ENCODE measurements around the gene ATP6V0D1.

The ATP6V0D1 gene

GRCh38 chr16:67466581-67466980 is 14.4 kb downstream of the ATP6V0D1 start:
- H3K4me1 Mint-ChIP-seq = peaks cover 68% of the 10 kb centered on the region

DNA sequence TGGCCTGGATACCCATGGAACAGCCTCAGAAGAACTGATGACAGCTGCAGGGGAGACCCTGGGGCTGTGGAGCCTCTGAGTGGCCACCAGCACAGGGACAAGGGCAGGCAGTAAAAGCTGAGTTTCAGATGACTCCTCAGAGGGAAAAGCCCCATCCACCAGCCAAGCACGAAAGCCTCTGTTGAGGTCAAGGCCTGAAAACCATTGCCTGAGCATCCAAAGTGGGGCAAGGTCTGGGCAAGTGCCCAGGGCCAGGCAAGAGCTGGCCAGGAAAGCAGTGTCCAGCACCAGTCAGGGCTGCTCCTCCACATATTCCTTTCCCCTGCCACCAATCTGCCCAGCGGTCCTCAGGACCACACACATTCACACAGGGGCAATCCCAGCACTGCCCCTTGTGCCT is 16.4 kb downstream of the ATP6V0D1 start:
- DNase-seq (ENCODE audit: low spot score in 2 of 2) (no peak), ATAC-seq (replicated peaks; ENCODE audit: extremely low read depth, poor library complexity, severe bottlenecking) (no peak)
- no peaks in the 10 kb centered on the region for H3K27me3 Mint-ChIP-seq
- H3K4me3 Mint-ChIP-seq = no peak overlapping the region
- no peaks in the 10 kb centered on the region for H3K9me3 Mint-ChIP-seq
- no peak overlapping the region for H3K27ac Mint-ChIP-seq (ENCODE audit: low read depth)
- peaks cover 60% of the 10 kb centered on the region for H3K4me1 Mint-ChIP-seq
- H3K36me3 Mint-ChIP-seq (ENCODE audit: insufficient read depth) = peaks cover 9% of the 10 kb centered on the region

More at GRCh38 chr16:67466581-67466980, 14.4 kb downstream of the ATP6V0D1 start:
- no peak overlapping the region for H3K27ac Mint-ChIP-seq (ENCODE audit: low read depth)
- H3K27me3 Mint-ChIP-seq = no peaks in the 10 kb centered on the region
- ATAC-seq (replicated peaks; ENCODE audit: extremely low read depth, poor library complexity, severe bottlenecking) (no peak), DNase-seq (ENCODE audit: low spot score in 2 of 2) (no peak)
- H3K36me3 Mint-ChIP-seq (ENCODE audit: insufficient read depth) = peaks cover 9% of the 10 kb centered on the region
- H3K4me3 Mint-ChIP-seq = no peak overlapping the region
- no peaks in the 10 kb centered on the region for H3K9me3 Mint-ChIP-seq

DNA sequence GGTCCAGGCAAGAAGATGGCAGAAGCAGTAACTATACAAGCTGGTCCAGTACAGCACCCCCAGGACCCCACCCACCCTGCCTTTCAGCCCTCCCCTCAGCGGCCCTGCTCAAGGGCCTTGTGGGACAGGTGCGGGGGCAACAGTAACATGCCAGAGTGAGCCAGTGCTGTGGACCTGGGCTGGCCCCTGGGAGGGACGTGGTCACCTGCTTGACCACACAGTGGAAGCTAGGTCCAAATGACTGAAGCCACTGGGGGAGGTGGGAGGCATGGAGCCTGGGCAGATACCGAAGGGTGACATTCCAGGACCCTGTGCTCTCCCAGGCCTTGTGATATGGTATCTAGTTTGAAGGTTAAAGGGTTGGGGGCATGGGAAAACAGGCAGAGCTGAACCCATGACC is 17.3 kb downstream of the ATP6V0D1 start:
- no peak for ATAC-seq (replicated peaks; ENCODE audit: extremely low read depth, poor library complexity, severe bottlenecking)
- no peak for DNase-seq (ENCODE audit: low spot score in 2 of 2)
- Mint-ChIP-seq H3K4me3 (no peak overlapping the region), H3K27ac (ENCODE audit: low read depth) (no peak overlapping the region), H3K27me3 (no peaks in the 10 kb centered on the region), H3K4me1 (peaks cover 63% of the 10 kb centered on the region), H3K9me3 (no peaks in the 10 kb centered on the region), H3K36me3 (ENCODE audit: insufficient read depth) (peaks cover 10% of the 10 kb centered on the region)

DNA sequence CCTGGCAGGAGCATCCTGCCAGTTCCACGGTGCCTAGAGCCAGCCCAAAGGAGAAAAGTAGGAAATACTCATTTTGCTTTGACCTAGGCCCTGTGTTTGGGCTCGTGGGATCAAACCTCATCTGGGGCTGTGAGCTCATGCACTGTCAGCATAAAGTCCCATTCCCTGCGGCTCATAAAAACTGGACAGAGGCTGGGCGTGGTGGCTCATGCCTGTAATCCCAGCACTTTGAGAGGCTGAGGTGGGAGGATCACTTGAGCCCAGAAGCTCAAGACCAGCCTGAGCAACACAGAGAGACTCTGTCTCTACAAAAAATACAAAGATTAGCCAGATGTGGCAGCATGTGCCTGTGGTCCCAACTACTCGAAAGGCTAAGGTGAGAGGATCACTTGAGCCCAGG is 17.9 kb downstream of the ATP6V0D1 start:
- DNase-seq (ENCODE audit: low spot score in 2 of 2) (no peak), ATAC-seq (replicated peaks; ENCODE audit: extremely low read depth, poor library complexity, severe bottlenecking) (no peak)
- Mint-ChIP-seq H3K4me3 (no peak overlapping the region), H3K27ac (ENCODE audit: low read depth) (no peak overlapping the region), H3K4me1 (peaks cover 60% of the 10 kb centered on the region), H3K36me3 (ENCODE audit: insufficient read depth) (peaks cover 12% of the 10 kb centered on the region), H3K27me3 (no peaks in the 10 kb centered on the region), H3K9me3 (no peaks in the 10 kb centered on the region)

GRCh38 chr16:67462279-67462655 is 18.7 kb downstream of the ATP6V0D1 start:
- no peak overlapping the region for H3K27ac Mint-ChIP-seq (ENCODE audit: low read depth)
- DNase-seq (ENCODE audit: low spot score in 2 of 2) (no peak), ATAC-seq (replicated peaks; ENCODE audit: extremely low read depth, poor library complexity, severe bottlenecking) (no peak)
- H3K4me3 Mint-ChIP-seq = no peak overlapping the region
- H3K36me3 Mint-ChIP-seq (ENCODE audit: insufficient read depth) = peaks cover 7% of the 10 kb centered on the region
- no peaks in the 10 kb centered on the region for H3K9me3 Mint-ChIP-seq
- H3K4me1 Mint-ChIP-seq = peaks cover 57% of the 10 kb centered on the region
- H3K27me3 Mint-ChIP-seq = no peaks in the 10 kb centered on the region

- no peak for ATAC-seq (replicated peaks; ENCODE audit: extremely low read depth, poor library complexity, severe bottlenecking)
- no peak for DNase-seq (ENCODE audit: low spot score in 2 of 2)
- no peaks in the 10 kb centered on the region for H3K27me3 Mint-ChIP-seq
- H3K9me3 Mint-ChIP-seq = no peaks in the 10 kb centered on the region
- peaks cover 9% of the 10 kb centered on the region for H3K36me3 Mint-ChIP-seq (ENCODE audit: insufficient read depth)
- peak overlapping the region; percentile 19 for H3K27ac Mint-ChIP-seq (ENCODE audit: low read depth)
- H3K4me1 Mint-ChIP-seq = peaks cover 58% of the 10 kb centered on the region
- no peak overlapping the region for H3K4me3 Mint-ChIP-seq
Observed at GRCh38 chr16:67461600-67462278, 19.2 kb downstream of the ATP6V0D1 start.

- H3K27ac Mint-ChIP-seq (ENCODE audit: low read depth) = peak overlapping the region; percentile 19
Observed at GRCh38 chr16:67460961-67461360, 20.0 kb downstream of the ATP6V0D1 start.

DNA sequence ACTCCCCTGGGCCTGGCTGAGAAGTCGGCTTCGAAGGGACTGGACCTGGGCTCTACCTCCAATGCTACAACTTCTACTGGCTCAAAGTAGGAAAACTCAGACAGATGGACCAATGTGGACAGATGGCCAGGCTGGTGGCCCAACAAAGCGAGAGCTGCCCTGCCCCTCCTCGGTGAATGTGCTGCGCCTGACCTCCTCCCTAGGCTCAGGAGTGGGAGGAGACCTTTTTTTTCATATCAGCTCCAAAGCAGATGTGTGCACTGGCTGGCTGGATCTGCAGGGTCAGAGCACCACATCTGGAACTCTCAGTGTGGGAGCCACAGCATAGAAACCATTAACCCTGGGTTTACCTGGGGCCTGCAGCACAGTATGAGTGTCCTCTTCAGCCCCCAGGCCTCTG is 20.8 kb downstream of the ATP6V0D1 start:
- H3K9me3 Mint-ChIP-seq = no peaks in the 10 kb centered on the region
- DNase-seq (ENCODE audit: low spot score in 2 of 2) = no peak
- H3K4me1 Mint-ChIP-seq = peaks cover 53% of the 10 kb centered on the region

More at GRCh38 chr16:67460961-67461360, 20.0 kb downstream of the ATP6V0D1 start:
- Mint-ChIP-seq H3K4me1 (peaks cover 59% of the 10 kb centered on the region), H3K9me3 (no peaks in the 10 kb centered on the region), H3K4me3 (no peak overlapping the region), H3K27me3 (no peaks in the 10 kb centered on the region), H3K36me3 (ENCODE audit: insufficient read depth) (peaks cover 7% of the 10 kb centered on the region)
- ATAC-seq (replicated peaks; ENCODE audit: extremely low read depth, poor library complexity, severe bottlenecking) (no peak), DNase-seq (ENCODE audit: low spot score in 2 of 2) (no peak)

DNA sequence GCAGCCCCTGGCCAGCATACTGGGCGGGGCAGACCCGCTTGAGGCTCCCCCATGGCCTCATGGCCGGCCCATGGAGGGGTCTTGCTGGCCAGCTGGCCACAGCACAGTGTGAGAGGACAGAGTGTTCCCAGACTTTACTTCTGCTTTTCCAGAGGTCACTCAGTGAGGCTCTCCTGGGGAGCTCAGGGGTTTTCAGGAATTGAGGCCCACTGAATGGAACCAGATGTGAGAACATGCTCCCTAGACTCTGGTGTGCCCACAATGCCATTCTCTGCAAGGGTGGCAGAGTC is 21.2 kb downstream of the ATP6V0D1 start:
- H3K9me3 Mint-ChIP-seq = no peaks in the 10 kb centered on the region
- H3K4me3 Mint-ChIP-seq = no peak overlapping the region
- no peak overlapping the region for H3K27ac Mint-ChIP-seq (ENCODE audit: low read depth)
- peaks cover 5% of the 10 kb centered on the region for H3K36me3 Mint-ChIP-seq (ENCODE audit: insufficient read depth)
- peaks cover 54% of the 10 kb centered on the region for H3K4me1 Mint-ChIP-seq
- no peak for DNase-seq (ENCODE audit: low spot score in 2 of 2)
- H3K27me3 Mint-ChIP-seq = no peaks in the 10 kb centered on the region
- no peak for ATAC-seq (replicated peaks; ENCODE audit: extremely low read depth, poor library complexity, severe bottlenecking)

More for the DNA sequence above, 20.8 kb downstream of the ATP6V0D1 start:
- H3K36me3 Mint-ChIP-seq (ENCODE audit: insufficient read depth) = peaks cover 6% of the 10 kb centered on the region
- H3K27me3 Mint-ChIP-seq = no peaks in the 10 kb centered on the region
- no peak for ATAC-seq (replicated peaks; ENCODE audit: extremely low read depth, poor library complexity, severe bottlenecking)
- no peak overlapping the region for H3K4me3 Mint-ChIP-seq
- no peak overlapping the region for H3K27ac Mint-ChIP-seq (ENCODE audit: low read depth)

GRCh38 chr16:67459066-67459860 is 21.7 kb downstream of the ATP6V0D1 start:
- peaks cover 4% of the 10 kb centered on the region for H3K36me3 Mint-ChIP-seq (ENCODE audit: insufficient read depth)
- H3K9me3 Mint-ChIP-seq = no peaks in the 10 kb centered on the region
- H3K27ac Mint-ChIP-seq (ENCODE audit: low read depth) = peak overlapping the region; percentile 59
- peaks cover 51% of the 10 kb centered on the region for H3K4me1 Mint-ChIP-seq
- no peak overlapping the region for H3K4me3 Mint-ChIP-seq
- ATAC-seq (replicated peaks; ENCODE audit: extremely low read depth, poor library complexity, severe bottlenecking) (no peak), DNase-seq (ENCODE audit: low spot score in 2 of 2) (no peak)
- no peaks in the 10 kb centered on the region for H3K27me3 Mint-ChIP-seq

GRCh38 chr16:67458121-67458641 is 22.8 kb downstream of the ATP6V0D1 start:
- H3K9me3 Mint-ChIP-seq = no peaks in the 10 kb centered on the region
- H3K4me3 Mint-ChIP-seq = no peak overlapping the region
- H3K4me1 Mint-ChIP-seq = peaks cover 41% of the 10 kb centered on the region
- no peak for DNase-seq (ENCODE audit: low spot score in 2 of 2)
- no peaks in the 10 kb centered on the region for H3K27me3 Mint-ChIP-seq
- H3K36me3 Mint-ChIP-seq (ENCODE audit: insufficient read depth) = peaks cover 7% of the 10 kb centered on the region
- peak overlapping the region; percentile 59 for H3K27ac Mint-ChIP-seq (ENCODE audit: low read depth)
- no peak for ATAC-seq (replicated peaks; ENCODE audit: extremely low read depth, poor library complexity, severe bottlenecking)

DNA sequence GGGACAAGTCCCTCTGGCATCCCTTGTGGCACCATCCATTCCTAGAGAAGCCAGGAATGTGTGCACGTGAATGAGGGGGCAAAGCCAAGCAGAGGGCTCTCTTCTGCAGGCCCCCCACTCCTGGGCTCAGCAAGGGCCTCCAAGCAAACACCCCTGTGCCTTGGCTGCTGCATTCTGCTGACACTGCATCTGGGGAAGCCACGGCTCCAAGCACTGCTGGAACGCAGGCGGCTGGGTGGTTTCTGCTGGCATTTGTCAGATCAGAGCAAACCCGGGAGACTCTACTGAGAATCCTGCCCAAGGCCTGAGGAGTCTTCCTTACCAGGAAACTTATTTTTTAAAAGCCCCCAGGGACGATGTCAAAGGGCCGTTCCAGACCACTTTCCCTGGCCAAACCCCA is 23.3 kb downstream of the ATP6V0D1 start:
- no peak for ATAC-seq (replicated peaks; ENCODE audit: extremely low read depth, poor library complexity, severe bottlenecking)
- peak overlapping the region; percentile 16 for H3K27ac Mint-ChIP-seq (ENCODE audit: low read depth)

More for the DNA sequence above, 23.3 kb downstream of the ATP6V0D1 start:
- DNase-seq (ENCODE audit: low spot score in 2 of 2) = no peak
- H3K4me3 Mint-ChIP-seq = no peak overlapping the region
- H3K4me1 Mint-ChIP-seq = peaks cover 39% of the 10 kb centered on the region
- H3K36me3 Mint-ChIP-seq (ENCODE audit: insufficient read depth) = peaks cover 7% of the 10 kb centered on the region
- H3K27me3 Mint-ChIP-seq = no peaks in the 10 kb centered on the region
- no peaks in the 10 kb centered on the region for H3K9me3 Mint-ChIP-seq
